Epithelial cell of proximal tubule (primary cell): Measurements from ENCODE around the gene MVB12A. TPM values are rescaled to one million over a fixed set of nuclear protein-coding genes. Genes with fewer than 3 reads are reported as not detected.

Experiments
- DNase-seq: peaks from one replicate; pipeline ENCODE4 v3.0.0-alpha.2; 2011; ENCODE audit warnings: low read depth
- H3K4me3 ChIP-seq: 2 replicates; pipeline ENCODE4 v1.5.1; 2011; ENCODE audit warnings: low read depth, mild to moderate bottlenecking, low read length
- CTCF ChIP-seq: conservative IDR thresholded peaks from 2 replicates; pipeline ENCODE4 v1.5.1; 2012; ENCODE audit warnings: low read depth, mild to moderate bottlenecking, low read length
- total RNA-seq: library from RNA; depleted of rRNA; stranded (reverse); fragments of >200 nt; gene quantifications from 2 replicates; pipeline ENCODE4 v1.2.3, GENCODE V29; 2015

Gene MVB12A
- total RNA-seq, 1 donor from 2014 or later, result 91.6 TPM

GRCh38 chr19:17466487-17466850, 46.6 kb downstream of the MVB12A start:
- no peak overlapping the region for H3K4me3 ChIP-seq

GRCh38 chr19:17467471-17468301, 47.8 kb downstream of the MVB12A start:
- no peak overlapping the region for H3K4me3 ChIP-seq
- TF ChIP-seq CTCF, result no peak
- no peak for DNase-seq

More at GRCh38 chr19:17466487-17466850, 46.6 kb downstream of the MVB12A start:
- no peak for TF ChIP-seq CTCF
- no peak for DNase-seq

- no peak overlapping the region for H3K4me3 ChIP-seq
- DNase-seq, result no peak
- TF ChIP-seq CTCF, result no peak
Measured at GRCh38 chr19:17468302-17469091, 48.6 kb downstream of the MVB12A start.

GRCh38 chr19:17469092-17469480, 49.2 kb downstream of the MVB12A start:
- no peak for DNase-seq

GRCh38 chr19:17469481-17470067, 49.7 kb downstream of the MVB12A start:
- TF ChIP-seq CTCF, result no peak
- H3K4me3 ChIP-seq, result peak overlapping the region; percentile 74
- DNase-seq, result peak; percentile 71

More at GRCh38 chr19:17469092-17469480, 49.2 kb downstream of the MVB12A start:
- H3K4me3 ChIP-seq, result peak overlapping the region; percentile 74
- no peak for TF ChIP-seq CTCF

GRCh38 chr19:17470068-17470841, 50.4 kb downstream of the MVB12A start, which contains the start of gene SLC27A1:
SLC27A1 (plus strand) TSS chr19:17470524; CDS start chr19:17470541, 17 bp downstream.
- DNase-seq, result peak; percentile 79
- TF ChIP-seq CTCF, result no peak
- peak within 1 kb of the TSS; percentile 74 for H3K4me3 ChIP-seq
